AG10803 (cell line): Measurements from ENCODE around the gene DHX58.

ENCODE experiments used
- DNase-seq: peaks from one replicate; pipeline ENCODE4 v3.0.0; 2010; ENCODE audit warnings: low read depth
- H3K4me3 ChIP-seq: 2 replicates; pipeline ENCODE4 v1.5.1; 2011; ENCODE audit warnings: mild to moderate bottlenecking, low read length, control low read depth
- CTCF ChIP-seq: conservative IDR thresholded peaks from 2 replicates; pipeline ENCODE4 v1.5.1; 2011; ENCODE audit warnings: mild to moderate bottlenecking, low read length, control low read depth, inconsistent platforms

DHX58 gene

DNA sequence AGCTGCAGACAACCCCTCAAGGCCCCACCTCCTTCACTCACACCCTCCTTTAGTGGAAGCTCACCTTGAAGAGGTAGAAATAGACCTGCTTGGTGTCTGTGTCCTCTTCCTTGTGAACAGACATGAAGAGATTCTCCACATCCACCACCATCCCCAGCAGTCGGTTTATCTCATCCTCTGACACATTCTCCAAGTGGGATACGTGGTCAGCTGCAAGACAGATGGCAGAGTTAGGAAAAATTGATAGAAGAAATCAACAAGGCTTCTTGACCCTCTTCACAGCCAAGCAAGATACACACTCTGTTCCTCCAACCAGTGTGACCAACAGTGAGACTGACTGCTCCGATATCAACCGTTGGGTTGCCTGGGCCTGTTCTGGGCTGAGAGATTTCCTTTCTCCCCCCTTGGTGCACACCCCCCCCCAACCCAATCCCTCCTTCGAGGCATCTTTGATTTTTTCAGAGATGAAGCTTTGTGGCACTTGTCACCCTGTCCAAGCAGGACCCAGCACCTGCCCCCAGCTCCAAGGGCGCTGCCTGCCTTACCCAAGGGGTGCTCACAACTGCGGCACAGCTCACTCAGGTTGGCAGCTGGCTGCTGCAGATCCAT is 7.8 kb upstream of the DHX58 start:
- TF ChIP-seq CTCF, result no peak
- peak overlapping the region; percentile 59 for H3K4me3 ChIP-seq
- no peak for DNase-seq

GRCh38 chr17:42119301-42119700 is 6.8 kb upstream of the DHX58 start:
- no peak for DNase-seq
- H3K4me3 ChIP-seq, result no peak overlapping the region
- no peak for TF ChIP-seq CTCF

DNA sequence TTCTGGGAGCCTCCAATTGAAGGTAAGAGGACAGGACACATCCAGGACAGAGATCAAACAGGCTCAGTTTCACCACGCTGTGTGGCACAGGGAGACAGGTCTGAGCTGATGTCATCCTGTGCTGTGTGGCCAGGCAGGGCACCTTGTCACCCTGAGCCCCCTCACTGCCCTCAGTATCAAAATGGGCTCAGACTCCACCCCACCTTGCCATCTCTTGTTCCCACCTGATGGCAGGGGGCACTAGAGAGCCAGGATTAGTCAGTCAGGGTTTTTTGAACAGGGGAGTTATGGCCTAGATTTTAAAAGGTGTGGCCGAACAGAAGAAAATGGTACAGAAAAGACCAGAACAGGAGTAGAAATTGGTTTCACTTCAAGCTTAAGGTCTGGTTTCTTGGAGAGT is 6.0 kb upstream of the DHX58 start:
- no peak for DNase-seq

DNA sequence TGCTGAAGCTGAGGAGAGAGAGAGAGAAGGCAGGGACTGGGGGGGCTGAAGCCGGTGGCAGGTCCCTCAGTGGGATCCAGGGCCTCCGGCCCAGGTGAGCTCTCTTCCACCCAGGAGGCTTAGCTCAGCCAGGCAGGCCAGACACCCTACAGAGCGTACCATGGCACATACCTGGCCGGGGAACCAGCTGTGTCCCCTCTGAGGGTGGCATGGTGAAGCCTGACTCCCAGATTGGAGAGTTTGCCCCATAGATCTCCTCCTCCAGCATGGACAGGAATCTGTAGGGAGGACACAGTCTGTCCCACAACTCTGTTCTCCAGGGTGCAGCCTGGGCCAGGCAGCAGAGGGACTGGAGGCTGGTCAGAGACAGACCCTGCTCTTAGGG is 5.6 kb upstream of the DHX58 start:
- no peak overlapping the region for H3K4me3 ChIP-seq
- no peak for DNase-seq
- no peak for TF ChIP-seq CTCF

More for the DNA sequence above, 6.0 kb upstream of the DHX58 start:
- TF ChIP-seq CTCF, result peak; percentile 46
- H3K4me3 ChIP-seq, result no peak overlapping the region

DNA sequence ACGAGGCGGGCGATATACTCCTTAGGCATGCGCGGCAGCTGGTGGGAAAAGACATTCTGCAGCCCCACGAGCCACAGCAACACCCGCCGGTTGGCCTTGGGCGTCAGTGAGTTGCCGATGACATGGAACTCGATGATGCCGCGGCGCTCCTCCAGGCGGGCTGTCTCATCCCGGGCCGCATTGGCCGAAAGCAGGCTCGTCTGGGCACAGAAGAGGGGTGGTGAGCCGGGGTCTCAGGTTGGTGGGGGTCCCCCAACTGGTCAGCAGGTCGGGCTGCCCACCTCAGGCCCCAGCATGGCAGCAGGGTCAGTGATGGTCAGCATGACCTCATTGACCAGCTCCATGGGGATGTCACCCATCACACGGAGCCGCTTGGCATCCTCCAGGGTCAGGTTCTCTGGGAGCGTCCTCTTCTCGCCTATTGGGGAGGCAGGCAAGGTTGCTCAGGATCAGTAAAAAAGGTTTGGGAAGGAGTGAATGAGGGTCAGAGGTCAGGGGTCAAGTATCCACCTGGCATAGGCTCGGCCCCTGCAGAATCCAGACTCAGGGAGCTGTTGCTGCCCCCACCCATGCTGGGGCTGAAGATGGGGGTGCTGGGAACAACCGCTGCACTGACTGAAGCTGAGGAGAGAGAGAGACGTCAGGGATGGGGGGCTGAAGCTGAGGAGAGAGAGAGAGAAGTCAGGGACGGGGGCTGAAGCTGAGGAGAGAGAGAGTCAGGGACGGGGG is 5.0 kb upstream of the DHX58 start:
- TF ChIP-seq CTCF, result no peak
- no peak for DNase-seq
- no peak overlapping the region for H3K4me3 ChIP-seq

GRCh38 chr17:42116705-42117396 is 4.3 kb upstream of the DHX58 start:
- peak; percentile 81 for TF ChIP-seq CTCF
- H3K4me3 ChIP-seq, result no peak overlapping the region
- peak; percentile 78 for DNase-seq
